NK-92 (cell line): ENCODE measurements around the gene NOTCH3.

Experiments used
- DNase-seq: peaks from one replicate; lab custom pipeline; 2025; ENCODE audit not compliant: unreplicated experiment; lab: John Stamatoyannopoulos, UW

NOTCH3 gene

DNA sequence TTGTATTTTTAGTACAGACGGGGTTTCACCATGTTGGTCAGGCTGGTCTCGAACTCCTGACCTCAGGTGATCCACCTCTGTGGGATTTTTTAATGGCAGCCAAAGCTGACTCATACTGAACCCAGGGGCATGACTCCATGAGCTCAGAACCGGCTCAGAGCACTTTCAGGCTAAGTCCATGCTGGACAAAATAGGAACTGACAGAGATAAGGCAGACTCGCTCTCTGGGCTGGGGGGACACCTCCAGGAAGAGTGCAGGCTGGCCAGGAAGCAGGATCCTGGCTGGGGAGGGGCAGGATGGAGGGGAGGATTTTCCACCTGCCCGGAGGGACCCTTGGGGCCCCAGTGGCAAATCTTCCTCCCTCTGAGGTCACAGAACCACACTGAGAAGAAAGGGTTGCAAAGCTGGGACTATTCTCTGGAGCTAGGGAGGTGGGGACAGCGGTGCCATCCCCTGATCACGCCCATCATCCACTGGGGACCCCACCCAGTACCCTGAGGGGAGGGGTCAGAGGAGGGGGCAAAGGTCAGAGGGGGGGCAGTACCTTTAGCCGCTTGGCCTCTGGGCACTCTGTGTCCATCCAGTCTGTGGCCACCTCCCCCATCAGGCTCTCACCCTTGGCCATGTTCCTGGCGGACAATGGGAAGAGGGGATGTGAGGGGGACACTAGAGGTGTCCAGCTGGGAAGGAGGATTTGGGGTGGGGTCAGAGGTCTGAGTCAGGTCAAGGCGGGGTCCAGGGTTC is 31.1 kb downstream of the NOTCH3 start:
- DNase-seq, result no peak

DNA sequence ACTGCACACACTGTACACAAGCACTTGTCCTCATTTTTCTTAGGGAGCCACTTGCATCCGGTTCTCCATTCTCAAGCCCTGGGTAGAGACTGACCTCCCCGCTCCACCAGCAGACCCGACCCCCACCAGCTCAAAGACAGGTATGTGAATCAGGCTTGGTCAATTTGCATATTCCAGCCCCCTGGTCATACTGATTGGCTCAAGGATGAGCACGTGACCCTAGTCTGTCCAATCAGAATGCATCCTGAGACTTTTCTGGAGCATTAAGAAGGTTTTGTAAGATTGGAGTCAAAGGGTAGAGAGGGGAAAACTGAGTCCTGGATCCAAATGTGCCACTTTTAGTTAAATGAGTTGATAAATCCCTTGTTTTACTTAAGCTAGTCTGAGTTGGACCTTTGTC is 34.1 kb downstream of the NOTCH3 start:
- DNase-seq, result no peak

DNA sequence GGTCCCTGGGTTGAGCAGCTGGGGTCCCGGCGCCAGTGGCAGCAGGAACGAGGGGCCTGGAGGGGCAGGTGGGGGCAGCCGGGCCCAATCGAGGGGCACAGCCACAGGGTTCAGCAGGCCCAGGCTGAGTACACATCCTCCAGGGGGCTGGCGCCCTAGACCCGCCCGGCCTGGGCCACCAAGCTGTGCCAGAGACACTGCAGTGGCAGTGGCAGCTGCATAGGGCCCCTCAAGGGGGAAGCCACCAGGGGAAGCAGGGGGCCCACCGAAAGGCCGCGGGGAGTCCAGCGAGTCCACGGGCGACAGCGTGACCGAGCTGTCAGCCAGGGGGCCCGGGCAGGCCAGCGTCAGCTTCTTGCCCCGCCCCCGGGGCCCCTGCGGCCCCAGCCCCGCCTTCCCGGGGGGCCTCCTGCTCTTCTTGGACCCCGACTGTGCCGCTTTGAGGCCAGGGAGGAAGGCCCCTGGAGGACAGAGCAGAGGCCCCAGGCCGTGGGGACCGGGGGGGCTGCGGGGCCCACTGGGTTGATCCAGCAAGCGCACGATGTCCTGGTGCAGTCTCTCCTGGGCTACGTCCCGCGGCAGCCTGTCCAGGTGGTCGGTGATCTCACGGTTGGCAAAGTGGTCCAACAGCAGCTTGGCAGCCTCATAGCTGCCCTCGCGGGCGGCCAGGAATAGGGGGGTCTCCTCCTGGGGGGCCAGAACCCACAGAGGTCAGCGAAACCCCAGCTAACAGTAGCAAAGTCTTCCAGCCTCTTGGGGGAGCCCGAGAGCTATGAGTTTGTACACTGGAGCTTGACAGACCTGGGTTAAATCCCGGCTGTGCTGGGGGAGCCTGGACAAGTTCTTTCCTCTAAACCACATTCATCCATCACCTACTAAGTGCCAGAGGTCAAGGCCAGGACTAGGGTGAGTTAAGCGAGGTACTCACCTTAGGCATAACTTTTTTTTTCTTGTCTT is 39.5 kb downstream of the NOTCH3 start:
- DNase-seq, result no peak

DNA sequence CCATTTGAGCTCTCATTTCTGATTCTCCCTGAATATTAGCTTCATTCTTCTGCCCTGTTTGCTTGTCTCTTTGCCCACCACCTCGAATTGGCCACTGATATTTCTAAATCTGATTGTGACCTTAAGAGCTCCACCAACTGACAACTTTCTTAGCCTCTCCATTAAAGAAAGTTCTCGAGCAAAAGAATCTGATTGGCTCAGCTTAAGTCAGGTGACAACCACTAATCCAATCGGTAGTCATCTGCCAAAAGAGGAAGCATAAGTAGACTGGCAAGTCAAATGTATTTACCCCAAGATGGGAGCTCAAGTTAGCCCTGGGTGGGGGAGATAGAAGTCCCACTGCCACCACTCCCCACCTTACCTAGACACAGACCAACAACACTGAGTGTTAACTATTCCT is 41.5 kb downstream of the NOTCH3 start:
- DNase-seq, result no peak

DNA sequence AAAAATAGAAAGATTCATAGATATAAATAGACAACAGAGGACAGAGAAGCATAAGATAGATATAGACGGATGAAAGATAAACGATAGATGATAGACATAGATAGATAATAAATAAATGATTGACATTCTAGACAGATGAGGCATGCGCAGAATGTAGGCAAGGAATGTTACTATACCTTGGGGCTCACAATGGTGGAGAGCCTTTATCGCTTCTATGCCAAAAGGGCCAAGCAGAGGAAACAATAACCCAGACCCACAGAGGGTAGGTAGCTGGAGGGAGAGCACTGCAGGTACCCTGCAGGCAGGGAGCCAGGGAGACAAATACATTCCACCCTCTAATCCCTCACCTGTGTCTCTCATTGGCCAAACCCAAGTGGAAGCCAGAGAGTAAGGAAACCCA is 44.4 kb downstream of the NOTCH3 start:
- no peak for DNase-seq

DNA sequence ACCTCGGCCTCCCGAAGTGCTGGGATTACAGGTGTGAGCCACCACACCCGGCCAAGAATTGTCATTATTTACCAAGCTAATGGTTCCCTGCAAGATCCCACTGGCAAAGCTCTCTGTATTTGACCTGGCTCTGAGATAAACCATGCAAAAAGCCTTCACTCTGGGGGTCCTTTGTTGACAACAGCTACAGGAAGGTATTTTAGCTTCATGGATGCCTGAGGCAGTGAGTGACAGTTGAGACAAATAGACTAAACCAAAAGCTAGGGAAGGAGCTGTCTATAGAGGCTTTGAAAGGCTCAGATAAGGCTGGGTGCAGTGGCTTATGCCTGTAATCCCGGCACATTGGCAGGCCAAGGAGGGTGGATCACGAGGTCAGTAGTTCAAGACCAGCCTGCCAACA is 45.5 kb downstream of the NOTCH3 start:
- DNase-seq, result no peak

DNA sequence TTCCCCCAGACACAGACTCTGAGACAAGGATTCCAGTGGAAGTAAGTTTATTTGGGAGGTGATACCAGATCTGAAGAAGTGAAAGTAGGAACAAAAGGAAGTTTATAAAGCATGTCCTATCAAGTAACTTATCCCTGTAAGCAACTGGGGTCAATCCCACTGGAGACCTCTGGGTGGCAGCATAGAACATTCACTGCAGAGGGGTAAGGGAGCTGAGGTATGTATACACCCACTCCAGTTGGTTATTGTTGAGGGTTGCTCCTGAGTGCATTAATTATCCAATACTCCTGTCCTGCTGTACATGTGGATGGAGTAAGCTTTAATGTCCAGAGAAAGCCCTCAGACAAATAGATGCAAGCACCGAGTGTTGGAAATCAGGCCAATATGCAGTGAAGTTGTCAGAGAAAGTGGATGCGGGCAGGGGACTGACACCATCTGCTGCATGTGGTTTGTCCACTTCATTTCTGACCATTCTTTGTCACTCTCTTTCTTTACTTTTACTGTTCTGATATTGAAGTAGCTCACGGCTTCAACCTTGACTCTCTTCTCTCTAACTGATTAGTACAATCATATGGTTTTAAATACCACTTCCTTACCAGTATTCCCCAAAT is 46.7 kb downstream of the NOTCH3 start:
- no peak for DNase-seq

DNA sequence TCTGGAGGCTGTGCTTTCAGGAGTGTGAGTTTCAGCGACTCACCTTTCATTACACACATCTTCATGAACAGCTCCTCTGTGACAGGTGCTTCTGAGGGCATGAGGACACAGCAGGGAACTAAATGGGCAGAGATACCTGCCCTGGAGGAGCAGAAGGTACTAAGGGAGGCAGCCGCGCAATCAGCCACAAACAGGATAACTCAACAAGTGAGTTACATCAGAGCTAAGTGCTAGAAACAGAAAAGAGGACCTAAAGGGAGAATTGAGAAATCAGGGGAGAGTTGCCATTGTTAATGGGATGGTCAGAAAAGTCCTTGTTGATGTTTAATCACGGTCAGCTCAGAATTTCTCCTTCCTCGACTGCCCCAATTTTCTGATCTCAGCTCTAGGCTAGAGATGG is 51.1 kb downstream of the NOTCH3 start:
- DNase-seq, result no peak

DNA sequence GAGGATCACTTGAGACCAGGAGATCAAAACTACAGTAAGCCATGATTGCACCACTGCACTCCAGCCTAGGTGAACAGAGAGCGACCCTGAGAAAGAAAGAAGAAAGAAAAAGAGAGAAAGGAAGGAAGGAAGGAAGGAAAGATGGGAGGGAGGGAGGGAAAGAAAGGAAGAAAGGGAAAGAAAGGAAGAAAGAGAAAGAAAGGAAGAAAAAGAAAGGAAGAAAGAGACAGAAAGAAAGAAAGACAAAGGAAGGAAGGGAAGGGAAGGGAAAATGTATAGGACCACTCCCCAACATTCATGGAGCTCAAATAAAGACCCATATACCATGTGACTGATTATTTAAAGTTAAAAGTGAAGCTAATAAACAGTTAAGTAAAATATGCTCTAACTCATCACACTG is 53.7 kb downstream of the NOTCH3 start:
- no peak for DNase-seq

DNA sequence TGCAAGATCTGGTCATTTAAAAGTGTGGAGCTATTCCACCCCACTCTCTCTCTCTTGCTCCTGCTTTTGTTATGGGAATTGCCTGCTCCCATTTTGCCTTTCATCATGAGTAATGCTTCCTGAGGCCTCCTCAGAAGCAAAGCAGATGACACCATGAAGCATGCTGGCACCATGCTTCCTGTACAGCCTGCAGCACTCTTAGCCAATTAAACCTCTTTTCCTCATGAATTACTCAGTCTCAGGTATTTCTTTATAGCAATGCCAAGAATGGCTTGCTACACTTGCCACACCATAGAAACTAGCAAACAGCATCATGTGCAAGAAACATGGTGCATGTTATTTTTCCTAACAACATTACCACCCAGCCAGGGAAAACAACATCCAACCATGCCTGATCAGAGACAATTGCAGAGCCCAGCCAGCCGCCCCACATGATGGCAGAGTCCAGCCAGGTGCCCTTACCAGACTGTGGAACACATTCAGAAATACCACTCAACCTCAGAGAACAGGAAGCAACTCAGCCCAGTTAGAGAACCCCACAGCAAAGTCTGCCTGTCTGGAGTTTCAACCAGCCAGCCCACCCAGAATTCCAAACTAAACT is 56.6 kb downstream of the NOTCH3 start:
- DNase-seq, result no peak

DNA sequence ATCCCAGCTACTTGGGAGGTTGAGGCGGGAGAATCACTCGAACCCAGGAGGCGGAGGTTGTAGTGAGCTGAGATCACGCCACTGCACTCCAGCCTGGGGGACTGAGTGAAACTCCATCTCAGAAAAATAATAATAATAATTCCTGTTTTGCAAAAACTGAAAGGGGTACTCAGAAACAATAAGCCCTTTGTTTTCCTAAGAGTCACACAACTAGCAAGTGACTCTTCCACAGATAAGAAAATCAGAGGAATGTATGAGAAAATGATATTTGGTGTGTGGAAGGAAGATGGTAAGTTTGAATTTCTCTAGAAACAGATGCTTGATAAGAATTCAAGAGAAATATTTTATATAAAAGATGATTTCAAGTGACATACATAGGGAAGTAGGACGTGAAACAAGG is 58.5 kb downstream of the NOTCH3 start:
- no peak for DNase-seq

DNA sequence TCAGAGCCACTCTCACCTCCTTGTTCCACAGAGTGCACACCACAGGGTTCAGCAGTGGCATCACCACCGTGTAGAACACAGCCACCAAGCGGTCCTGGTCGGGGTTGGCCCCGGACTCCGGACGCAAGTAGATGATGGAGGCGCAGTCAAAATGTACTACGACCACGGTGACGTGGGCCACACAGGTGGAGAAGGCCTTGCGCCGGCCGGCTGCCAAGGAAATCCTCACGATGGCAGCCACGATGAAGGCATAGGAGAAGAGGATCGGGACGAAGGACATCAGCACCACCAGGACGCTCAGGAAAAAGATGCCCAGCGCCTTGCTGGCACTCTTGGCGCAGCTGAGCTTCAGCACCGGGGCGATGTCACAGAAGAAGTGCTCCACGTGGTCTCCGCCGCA is 59.7 kb downstream of the NOTCH3 start:
- no peak for DNase-seq

DNA sequence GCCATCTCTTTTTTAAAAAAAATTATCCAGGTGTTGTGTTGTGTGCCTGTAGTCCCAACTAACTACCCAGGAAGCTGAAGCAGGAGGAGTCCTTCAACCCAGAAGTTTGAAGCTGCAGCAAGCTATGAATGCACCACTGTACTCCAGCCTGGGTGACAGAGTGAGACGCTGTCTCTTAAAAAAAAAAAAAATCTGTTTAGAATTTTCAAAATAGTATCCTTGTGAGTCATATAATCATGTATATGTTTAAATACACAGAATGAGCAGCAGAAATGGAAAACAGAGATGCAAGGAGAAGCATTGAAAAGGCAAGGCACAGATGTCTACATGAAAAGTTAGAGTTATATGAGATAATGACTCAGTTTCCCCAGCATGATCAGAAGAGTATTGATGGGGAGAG is 62.4 kb downstream of the NOTCH3 start:
- no peak for DNase-seq

DNA sequence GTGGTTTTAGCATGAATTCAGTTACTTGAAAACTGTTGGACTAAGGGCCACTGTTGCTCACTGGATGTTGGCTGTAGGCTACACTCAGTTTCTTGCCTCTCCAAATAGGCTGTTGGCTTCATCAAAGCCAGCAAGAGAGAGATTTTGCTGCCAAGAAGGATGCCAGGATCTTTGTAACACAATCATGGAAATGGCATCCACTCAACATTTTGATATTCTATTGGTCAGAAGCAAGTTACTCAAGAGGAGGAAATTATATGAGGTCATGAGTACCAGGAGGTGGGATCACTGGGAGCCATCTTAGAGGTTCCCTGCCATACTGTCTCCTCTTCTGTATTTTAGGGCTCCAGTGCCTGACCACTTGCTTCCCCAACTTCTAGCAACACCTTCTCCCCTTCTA is 63.0 kb downstream of the NOTCH3 start:
- DNase-seq, result no peak

DNA sequence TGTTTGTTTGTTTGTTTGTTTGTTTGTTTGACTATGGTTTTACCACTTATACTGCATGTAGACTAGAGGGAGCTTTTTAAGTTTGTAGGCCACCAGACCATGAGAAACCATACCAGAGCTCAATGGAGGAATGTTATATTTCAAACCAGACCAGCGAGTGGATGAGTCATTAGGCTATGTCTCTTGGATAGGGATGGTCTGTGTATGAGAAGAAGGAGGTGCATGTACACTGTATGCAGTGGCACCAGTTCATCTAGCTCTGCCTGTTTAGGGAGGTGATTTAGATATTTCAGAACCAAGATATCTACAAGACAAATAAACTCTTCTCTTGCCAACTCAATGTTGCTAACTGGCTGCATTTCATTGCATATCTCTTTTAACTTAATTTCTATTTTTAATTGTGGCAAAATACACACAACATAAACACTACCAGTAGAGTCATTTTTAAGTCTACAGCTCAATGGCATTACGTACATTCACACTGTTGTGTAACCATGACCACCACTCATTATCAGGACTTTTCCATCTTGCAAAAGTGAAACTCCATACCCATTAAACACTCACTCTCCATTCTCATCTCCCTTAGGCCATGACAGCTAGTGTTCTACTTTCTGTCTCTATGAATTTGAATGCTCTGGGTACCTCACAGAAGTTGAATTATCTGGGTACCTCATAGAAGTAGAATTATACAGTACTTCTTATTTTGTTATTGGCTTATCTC is 64.4 kb downstream of the NOTCH3 start:
- DNase-seq, result no peak

DNA sequence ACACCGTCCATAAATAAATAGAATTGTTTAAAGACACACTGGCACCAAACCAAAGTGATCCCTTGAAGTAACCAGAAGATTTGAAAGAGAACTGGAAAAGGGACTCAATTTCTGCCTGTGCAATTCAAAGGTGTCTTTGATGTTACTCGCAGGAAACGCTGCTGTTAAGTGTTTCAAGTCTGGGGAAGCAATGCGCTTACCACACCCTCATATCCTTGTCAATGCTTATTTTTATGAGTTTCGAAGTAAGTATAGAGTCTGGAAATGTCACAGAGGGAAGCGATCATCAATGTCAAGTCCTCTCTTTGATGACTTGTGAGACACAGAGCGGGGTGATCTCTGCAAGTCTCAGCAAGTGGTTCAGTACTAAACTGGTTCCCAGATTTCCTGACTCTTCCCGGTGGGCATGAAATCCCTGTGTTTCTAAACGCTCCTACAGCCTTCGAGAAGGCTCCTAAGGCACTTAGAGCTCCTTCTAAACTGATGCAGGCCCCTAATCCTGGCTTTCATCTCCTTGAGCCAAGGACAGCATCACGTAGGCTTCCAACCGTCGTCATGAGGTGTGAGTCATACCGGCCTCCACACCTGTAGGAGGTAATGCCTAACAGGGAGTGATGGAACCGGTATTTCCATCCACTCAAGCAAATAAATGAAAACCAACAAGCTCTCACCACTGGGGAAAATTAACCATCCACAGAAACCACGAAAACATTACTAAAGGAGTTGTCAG is 70.8 kb downstream of the NOTCH3 start:
- no peak for DNase-seq

DNA sequence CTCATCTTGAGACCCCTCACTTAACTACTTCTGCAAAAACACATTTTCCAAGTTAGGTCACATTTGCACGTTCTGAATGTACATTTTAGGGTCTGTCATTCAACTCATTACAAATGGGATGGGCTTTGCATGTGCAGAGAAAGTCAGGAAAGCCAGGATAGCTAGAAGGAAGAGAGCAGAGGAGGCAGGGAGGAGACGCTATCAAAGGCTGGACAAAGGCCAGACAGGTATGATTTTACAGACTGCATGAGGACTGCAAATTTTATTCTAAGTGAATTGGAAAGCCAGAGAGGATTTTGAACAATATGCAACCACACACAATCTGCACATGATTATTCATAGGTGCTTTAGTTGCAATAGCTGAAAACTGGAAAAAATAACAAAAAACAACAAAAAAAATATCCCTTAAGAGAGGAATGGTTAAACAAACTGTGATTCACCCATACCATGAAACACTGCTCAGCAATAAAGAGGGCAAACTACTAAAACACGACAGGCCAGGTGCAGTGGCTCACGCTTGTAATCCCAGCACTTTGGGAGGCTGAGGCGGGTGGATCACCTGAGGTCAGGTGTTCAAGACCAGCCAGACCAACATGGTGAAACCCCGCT is 72.5 kb downstream of the NOTCH3 start:
- no peak for DNase-seq

DNA sequence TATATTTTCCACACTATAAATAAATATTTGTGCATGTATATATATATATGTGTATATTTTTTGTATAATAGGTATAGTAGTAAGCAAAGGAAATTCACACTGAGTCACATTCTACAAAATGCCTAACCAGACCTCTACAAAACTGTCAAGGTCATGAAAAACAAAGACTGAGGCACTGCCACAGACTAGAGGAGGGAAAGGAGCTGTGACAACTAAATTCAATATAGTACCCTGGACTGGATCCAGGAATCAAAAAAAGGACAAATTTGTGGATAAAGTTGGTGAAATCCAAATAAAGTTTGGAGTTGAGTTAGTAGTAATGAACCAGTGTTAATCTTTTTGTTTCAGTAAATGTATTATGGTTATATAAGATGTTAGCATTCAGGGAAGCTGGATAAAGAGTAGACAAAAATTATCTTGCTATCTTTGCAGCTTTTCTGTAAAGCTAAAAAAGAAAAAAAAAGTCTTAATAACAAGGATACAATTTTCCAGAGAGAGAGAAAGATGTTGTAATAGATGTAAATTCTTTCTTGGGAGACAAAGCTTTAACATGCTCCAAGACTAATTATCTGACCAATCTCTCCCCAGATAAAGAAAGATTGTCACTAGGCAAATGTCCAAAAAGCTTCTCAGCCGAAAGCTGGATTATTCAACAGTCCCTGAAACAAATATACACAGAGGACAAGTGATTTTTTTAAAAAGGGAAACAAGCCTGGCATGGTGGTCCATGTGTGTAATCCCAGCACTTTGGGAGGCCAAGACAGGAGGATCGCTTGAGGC is 74.5 kb downstream of the NOTCH3 start:
- no peak for DNase-seq
